Adrenal gland (tissue), 5 donors: ENCODE measurements around the gene KLHL36.

Experiments used
- POLR2A ChIP-seq, 2 donors: fragments of 450-650 bp; IDR thresholded peaks; one replicate each; pipeline ENCODE4 v1.6.1; 2017; ENCODE audit warnings: antibody characterized with exemption in 2 of 2, mild to moderate bottlenecking in 2 of 2, moderate library complexity in 1 of 2
- TF ChIP-seq, protein P1 (sequence below), 6 experiments: fragments of 450-650 bp in 4 of 6; fragments of 200-600 bp in 2 of 6; sonication (generic) in 1 of 6; IDR thresholded peaks; 1 replicate in 5 of 6; 2 replicates in 1 of 6; pipeline versions ENCODE4 v1.5.1 to v1.8.0; 2016 to 2021; ENCODE audit warnings: antibody characterized with exemption in 6 of 6, mild to moderate bottlenecking in 2 of 6, moderate library complexity in 1 of 6
- donor health status: DM: no; HTN: no; CAD: no.

DNA sequence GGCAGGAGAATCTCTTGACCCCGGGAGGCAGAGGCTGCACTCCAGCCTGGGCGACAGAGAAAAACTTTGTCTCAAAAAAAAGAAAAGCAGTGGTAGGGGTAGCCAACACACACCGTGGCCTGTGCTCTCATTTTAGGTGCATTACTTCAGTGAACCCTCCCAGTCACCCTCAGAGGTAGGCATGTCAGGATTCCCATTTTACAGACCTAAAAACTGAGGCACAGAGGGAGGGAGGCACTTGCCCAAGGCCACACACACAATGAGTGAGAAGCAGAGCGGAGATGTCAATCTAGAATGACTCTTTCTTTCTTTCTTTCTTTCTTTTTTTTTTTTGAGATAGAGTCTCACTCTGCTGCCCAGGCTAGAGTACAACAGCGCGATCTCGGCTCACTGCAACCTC, 35.6 kb upstream of the KLHL36 start:
- TF ChIP-seq, protein P1, sequence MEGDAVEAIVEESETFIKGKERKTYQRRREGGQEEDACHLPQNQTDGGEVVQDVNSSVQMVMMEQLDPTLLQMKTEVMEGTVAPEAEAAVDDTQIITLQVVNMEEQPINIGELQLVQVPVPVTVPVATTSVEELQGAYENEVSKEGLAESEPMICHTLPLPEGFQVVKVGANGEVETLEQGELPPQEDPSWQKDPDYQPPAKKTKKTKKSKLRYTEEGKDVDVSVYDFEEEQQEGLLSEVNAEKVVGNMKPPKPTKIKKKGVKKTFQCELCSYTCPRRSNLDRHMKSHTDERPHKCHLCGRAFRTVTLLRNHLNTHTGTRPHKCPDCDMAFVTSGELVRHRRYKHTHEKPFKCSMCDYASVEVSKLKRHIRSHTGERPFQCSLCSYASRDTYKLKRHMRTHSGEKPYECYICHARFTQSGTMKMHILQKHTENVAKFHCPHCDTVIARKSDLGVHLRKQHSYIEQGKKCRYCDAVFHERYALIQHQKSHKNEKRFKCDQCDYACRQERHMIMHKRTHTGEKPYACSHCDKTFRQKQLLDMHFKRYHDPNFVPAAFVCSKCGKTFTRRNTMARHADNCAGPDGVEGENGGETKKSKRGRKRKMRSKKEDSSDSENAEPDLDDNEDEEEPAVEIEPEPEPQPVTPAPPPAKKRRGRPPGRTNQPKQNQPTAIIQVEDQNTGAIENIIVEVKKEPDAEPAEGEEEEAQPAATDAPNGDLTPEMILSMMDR (IDR thresholded peaks at IDR 0.05): no peak
- no peak for TF ChIP-seq POLR2A (IDR thresholded peaks at IDR 0.05)
